HG02763 (cell line): Measurements from ENCODE around the gene PHYHIPL.

Experiments used
- ATAC-seq: cut with Tn5 transposase; IDR thresholded peaks from one replicate; pipeline ENCODE4 v1.9.1; 2021; ENCODE audit warnings: mild to moderate bottlenecking, moderate library complexity; ENCODE audit not compliant: unreplicated experiment

PHYHIPL gene

GRCh38 chr10:59176241-59177030, at the start of gene PHYHIPL:
Gene PHYHIPL (plus strand): TSS chr10:59176643. CDS start chr10:59176854, 211 bp downstream.
- no peak for ATAC-seq

DNA sequence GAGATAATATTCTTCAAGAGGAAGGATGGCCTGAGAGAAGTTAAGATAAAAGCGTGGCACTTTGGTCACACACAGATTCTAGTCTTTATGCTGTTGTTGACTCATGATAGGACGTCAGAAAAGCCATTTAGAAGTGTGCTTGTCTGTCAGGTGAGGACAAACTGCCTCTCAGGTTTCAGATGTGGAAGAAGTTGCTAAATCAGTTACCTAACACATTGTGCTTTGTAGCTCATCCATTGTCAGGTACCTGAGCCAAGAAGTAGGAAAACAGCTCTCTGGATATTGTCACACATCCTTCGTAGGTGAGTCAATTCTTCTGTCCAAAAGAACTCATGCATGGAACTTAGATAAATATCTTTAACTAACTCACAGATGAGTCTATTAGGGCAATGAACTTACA, 49.5 kb upstream of the PHYHIPL start:
- no peak for ATAC-seq

DNA sequence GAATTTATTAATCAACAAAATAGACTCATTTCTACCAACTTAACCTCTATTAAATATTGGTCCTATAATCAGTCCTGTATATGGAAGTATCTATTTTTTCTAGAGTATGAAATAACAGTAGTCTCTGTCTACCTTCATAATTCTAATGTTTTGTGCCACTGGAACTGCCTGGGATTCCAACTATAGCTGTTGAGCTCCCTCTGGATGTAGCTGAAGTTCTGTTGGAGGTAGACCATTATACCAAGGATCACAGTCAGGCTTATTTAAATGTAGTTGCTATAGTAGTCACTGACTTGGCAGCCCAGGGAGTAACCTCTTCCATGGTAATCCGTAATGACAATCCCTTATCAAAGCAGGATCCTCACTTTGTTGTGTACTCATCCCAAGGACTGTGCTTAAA, 48.5 kb upstream of the PHYHIPL start:
- ATAC-seq: no peak

DNA sequence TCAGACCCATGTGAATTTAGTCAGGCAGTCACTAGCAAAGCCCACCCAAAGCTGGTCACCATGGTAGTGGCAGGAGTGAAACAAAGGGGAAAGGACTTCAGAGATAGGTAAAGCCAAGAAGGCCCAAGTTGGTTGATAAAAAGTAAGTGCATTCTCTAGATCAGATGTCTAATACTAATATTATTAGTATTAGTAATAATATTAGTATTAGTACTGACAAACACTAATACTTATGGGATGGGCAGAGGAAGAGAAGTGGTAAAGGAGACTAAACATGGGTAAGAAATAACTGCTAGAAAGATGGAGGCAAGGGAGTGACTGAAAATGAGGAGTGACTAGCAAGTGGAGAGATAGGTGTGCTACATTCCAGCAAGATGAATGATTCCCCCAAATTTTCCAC, 46.6 kb upstream of the PHYHIPL start:
- ATAC-seq: no peak

GRCh38 chr10:59131666-59132065, 44.8 kb upstream of the PHYHIPL start:
- no peak for ATAC-seq

- no peak for ATAC-seq
These were observed 42.4 kb upstream of the PHYHIPL start for GRCh38 chr10:59133841-59134593.

GRCh38 chr10:59134785-59135184, 41.7 kb upstream of the PHYHIPL start:
- ATAC-seq: no peak

DNA sequence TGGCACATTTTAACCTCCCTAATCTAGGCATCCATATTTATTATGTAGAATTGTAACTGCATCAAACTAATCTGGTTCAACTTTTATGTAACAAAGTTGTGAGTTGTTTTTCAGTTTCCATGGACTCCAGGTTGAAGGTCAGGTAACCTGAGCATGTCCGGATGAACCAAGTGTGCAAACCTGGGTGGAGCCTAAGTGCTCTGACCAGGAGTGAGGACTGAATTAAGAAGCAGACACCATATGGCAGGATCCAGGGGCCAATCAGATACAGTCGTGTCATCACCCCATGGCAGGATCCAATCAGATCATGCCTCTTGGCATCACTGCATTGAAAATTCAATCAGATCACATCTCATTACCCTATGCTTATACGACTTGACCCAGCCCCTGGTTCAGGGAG, 41.2 kb upstream of the PHYHIPL start:
- no peak for ATAC-seq

DNA sequence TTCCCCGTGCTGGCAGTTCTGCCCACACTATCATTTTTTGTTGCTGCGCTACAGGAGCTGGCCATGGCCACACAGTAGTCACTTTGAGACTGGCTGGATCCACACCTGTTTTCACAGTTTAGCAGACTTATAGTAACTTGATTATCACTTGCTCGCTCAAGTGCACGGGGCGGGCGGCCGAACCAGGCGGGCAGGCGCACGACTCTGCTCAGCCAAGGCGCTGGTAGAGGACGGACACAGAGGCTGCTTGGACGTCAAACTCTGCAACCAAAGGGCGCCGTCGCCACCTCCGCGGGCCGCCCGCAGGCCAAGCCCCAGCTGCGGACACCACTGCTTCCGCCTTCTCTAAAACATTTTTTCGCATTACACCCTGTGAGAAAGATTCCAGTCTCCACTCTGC, 38.4 kb upstream of the PHYHIPL start:
- ATAC-seq: no peak

DNA sequence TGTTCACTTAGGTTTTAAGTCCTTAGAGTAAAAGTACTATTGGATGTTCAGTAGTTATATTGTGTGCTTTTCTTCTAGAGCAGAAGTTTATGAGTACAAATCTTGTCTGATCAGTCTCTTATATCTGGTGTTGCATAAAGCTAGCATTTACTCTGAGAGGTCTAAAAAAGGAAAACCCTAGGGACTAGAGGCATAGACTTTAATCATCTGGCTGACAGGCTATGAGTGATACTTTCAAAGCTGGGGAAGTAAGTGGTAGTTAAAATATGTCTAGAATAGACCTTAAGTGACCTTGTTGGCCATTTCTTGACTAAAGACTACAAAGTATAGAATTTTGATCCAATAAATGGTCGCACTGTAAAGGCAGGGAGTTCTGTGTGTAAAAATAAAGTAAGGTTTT, 32.9 kb upstream of the PHYHIPL start:
- ATAC-seq: no peak

DNA sequence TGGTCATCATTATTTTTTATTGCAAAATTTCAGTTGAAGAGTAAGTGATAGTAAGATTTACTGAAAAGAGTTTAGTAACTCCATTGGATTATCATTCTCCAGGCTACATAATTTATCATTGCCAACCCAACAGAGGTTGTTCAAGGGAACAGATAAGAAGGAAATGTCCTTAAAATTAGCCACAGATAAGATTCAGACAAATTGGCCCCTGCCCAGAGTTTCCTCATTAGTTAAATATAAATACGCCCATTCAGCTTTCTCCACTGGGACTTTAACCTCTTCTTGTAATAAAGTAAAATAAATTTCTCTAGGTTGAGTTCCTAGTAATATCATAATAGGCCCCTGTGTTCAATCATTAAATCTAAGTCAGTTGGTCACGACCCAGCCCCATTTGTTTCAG, 27.7 kb upstream of the PHYHIPL start:
- no peak for ATAC-seq

DNA sequence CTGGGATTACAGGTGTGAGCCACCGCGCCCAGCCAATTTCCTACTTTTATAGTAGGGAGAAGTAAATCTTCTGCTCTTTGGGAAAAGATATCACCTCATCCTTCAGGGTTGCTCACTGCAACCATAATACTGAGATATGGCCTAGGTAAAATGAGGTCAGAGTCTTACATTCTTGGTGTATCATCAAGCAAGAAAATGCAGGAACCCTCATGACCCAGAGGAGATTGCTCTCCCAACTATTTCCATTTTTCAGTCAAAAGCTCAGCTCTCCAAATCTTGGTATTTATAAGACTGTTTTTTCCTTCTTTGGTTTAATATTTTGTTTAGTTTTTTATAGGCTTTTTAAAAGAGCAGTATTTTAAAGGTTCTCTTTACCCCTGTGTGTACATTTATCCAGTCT, 20.9 kb upstream of the PHYHIPL start:
- no peak for ATAC-seq

GRCh38 chr10:59167512-59167911, 8.9 kb upstream of the PHYHIPL start:
- ATAC-seq: no peak

GRCh38 chr10:59172567-59172966, 3.9 kb upstream of the PHYHIPL start:
- no peak for ATAC-seq

GRCh38 chr10:59173414-59173813, 3.0 kb upstream of the PHYHIPL start:
- ATAC-seq: no peak

- ATAC-seq: no peak
These were observed 754 bp upstream of the PHYHIPL start for GRCh38 chr10:59175538-59176240.

GRCh38 chr10:59177031-59177797, 771 bp downstream of the PHYHIPL start:
- ATAC-seq: no peak

- no peak for ATAC-seq
These were observed 1.4 kb downstream of the PHYHIPL start for GRCh38 chr10:59177836-59178235.

DNA sequence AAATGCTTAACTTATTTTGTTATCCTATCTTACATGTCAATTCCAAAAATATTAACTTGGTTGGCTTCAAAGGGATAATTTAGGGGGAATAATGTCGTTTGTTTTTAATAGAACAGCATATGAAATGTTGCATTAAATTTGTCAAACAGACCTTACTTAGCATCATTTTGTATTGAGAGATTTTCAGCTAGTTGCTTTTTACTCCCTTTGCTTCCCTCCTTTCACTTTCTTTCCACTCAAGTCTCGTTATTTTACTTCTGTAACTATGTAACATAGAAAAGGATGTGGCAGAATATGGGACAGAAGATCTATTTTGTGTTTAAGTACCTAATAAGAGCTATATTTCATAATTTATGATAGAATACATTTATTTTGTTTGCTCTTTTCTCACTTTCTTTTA, 2.6 kb downstream of the PHYHIPL start:
- ATAC-seq: no peak

GRCh38 chr10:59180689-59181270, 4.3 kb downstream of the PHYHIPL start:
- no peak for ATAC-seq

- ATAC-seq: no peak
These were observed 5.2 kb downstream of the PHYHIPL start for GRCh38 chr10:59181668-59182067.
